SK-N-MC (cell line): ENCODE results near the gene NCF2.

ENCODE experiments used
- DNase-seq: peaks from one replicate; pipeline ENCODE4 v3.0.0-alpha.2; 2011; ENCODE audit warnings: low read depth, low spot score
- H3K27ac ChIP-seq: fragments of 200-600 bp; sonication (generic); 2 replicates; pipeline ENCODE4 v1.5.1; 2016; ENCODE audit warnings: mixed run types
- H3K36me3 ChIP-seq: fragments of 200-600 bp; sonication (generic); 2 replicates; pipeline ENCODE4 v1.6.1; 2017; ENCODE audit warnings: antibody characterized with exemption, low read length, mixed read lengths; ENCODE audit not compliant: insufficient read depth
- H3K4me3 ChIP-seq: fragments of 200-600 bp; sonication (generic); 2 replicates; pipeline ENCODE4 v1.5.1; 2016
- H3K9ac ChIP-seq: fragments of 200-600 bp; sonication (generic); 2 replicates; pipeline ENCODE4 v1.8.0; 2017; ENCODE audit warnings: mixed run types, mixed read lengths; ENCODE audit not compliant: insufficient read length
- H3K9me3 ChIP-seq: fragments of 200-600 bp; sonication (generic); 2 replicates; pipeline ENCODE4 v1.6.1; 2017; ENCODE audit warnings: low read depth, mild to moderate bottlenecking, antibody characterized with exemption, low read length, moderate library complexity, mixed read lengths
- EZH2 ChIP-seq: fragments of 200-600 bp; sonication (generic); IDR thresholded peaks from one replicate; pipeline ENCODE4 v1.6.1; 2017; ENCODE audit warnings: antibody characterized with exemption
- FOXP2 ChIP-seq: optimal IDR thresholded peaks from 2 replicates; pipeline ENCODE3; 2011; ENCODE audit warnings: mild to moderate bottlenecking, moderate library complexity; ENCODE audit not compliant: insufficient read depth; ENCODE audit errors: extremely low read length, control extremely low read depth
- POLR2AphosphoS5 ChIP-seq: IDR thresholded peaks from 2 replicates; pipeline ENCODE4 v1.6.1; 2012; ENCODE audit warnings: mild to moderate bottlenecking, low read depth, low read length, borderline replicate concordance

The NCF2 gene

DNA sequence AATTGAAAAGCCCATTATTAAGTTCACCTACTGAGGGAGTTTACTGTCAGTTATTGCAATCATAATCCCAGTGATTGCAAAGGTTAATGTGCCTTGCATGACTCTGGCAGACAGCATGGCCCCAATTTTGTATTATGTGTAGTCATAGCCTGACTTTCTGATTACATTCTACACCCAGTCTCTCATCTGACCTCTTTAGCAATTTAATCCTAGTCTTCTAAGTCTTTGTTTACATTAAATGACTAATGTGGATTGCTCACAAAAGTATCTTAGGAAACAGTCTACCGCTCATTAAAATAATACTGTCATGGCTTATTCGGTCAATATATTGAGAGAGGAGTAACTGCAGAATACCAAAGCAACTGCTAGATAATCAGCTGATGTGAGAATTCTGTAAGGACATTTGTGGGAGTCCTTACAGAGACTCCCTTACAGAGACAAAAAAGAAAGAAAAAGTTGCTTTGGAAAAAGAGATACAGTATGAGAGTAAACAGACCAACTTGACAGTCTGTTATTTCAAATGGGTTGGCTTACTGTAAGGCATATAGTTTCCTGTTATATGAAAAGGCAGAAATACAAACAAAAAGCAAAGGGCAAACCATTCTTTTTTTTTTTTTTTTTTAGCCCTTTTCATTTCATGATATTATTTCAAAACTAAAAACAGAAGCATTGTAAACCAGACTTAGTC, 75.1 kb downstream of the NCF2 start:
- Histone ChIP-seq H3K4me3 (no peak overlapping the region), H3K9ac (no peak overlapping the region), H3K36me3 (peaks cover 42% of the 10 kb centered on the region), H3K27ac (no peak overlapping the region), H3K9me3 (no peaks in the 10 kb centered on the region)
- TF ChIP-seq FOXP2 (no peak), POLR2AphosphoS5 (no peak), EZH2 (no peak)
- no peak for DNase-seq

DNA sequence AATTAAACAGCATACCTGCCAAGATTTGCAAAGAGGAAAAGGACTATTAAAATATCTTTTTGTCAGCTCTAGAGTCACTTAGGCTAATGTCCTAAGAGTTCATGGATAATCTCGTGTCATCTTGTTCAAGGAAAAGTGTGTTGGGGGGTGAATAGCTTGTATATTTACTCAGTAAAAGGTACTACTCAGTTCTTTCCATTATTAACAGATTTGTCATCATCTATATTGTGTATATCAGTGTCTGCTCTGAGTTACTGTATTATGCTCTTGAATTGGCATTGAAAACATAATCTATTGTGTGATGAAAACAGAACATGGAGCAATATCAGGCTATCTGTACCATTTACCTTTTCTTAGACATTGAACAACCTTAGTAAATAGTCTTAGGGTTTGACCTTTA, 76.0 kb downstream of the NCF2 start:
- Histone ChIP-seq H3K27ac (no peak overlapping the region), H3K9me3 (no peaks in the 10 kb centered on the region), H3K9ac (no peak overlapping the region), H3K4me3 (no peak overlapping the region), H3K36me3 (peaks cover 34% of the 10 kb centered on the region)
- no peak for TF ChIP-seq POLR2AphosphoS5
- no peak for TF ChIP-seq EZH2
- TF ChIP-seq FOXP2, result no peak
- no peak for DNase-seq

DNA sequence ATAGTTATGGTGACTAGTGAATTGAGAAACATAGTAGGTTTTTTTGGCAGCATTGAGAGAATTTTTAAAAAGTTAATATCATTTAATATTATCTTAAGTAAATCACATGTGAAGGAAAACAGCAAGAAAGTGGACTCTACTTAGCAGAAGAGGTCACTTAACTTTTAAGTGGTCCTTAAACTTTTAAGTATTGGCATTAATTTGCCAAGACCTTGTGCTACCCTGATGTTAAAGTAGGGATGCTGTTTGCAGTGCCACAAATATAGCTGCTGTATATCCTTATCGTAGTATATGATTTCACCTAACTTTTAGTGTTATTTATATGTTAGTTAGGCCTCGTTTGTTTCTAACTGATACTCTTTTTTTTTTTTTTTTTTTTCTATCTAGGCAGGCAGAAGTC, 77.8 kb downstream of the NCF2 start:
- no peak overlapping the region for H3K9ac ChIP-seq
- no peak for DNase-seq
- H3K36me3 ChIP-seq, result peaks cover 22% of the 10 kb centered on the region
- H3K9me3 ChIP-seq, result no peaks in the 10 kb centered on the region
- H3K27ac ChIP-seq, result no peak overlapping the region
- H3K4me3 ChIP-seq, result no peak overlapping the region
- TF ChIP-seq EZH2 (no peak), POLR2AphosphoS5 (no peak), FOXP2 (no peak)

DNA sequence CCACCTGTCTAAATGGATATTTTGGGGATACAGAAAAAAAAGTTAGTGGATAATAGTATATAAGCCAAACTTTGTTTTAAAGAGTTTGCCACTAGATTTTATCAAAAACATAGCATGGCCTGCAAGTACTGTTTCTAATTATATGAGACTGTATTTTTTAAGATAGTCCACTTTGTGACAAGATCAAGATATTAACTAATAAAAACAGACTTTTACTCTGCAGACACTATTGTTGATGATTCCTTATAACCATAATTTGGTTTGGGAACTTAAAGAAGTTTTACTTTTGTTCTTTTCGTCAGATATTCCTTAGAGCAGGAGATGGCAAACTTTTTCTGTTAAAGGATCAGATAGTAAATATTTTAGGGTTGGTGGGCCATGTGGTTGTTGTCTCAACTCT, 81.6 kb downstream of the NCF2 start:
- Histone ChIP-seq H3K4me3 (no peak overlapping the region), H3K9ac (no peak overlapping the region), H3K9me3 (no peaks in the 10 kb centered on the region), H3K27ac (no peak overlapping the region), H3K36me3 (no peaks in the 10 kb centered on the region)
- no peak for DNase-seq
- no peak for TF ChIP-seq POLR2AphosphoS5
- no peak for TF ChIP-seq FOXP2
- TF ChIP-seq EZH2, result no peak

DNA sequence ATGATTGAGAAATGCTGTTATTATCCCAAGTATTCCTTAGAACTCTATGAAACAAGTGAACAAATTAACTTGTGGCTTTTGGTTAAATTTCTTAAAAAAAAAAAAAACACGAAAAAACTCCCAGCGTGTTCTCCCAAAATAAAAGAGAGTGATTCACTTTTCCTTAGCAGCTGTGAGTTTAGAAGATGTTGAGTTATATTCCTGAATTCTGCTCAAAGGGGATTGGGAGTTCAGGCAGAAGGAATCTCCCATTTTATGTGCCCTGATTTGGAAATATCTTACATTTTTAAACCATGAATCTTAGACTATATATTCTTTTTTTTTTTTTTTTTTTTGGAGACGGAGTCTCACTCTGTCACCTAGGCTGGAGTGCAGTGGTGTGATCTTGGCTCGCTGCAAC, 83.7 kb downstream of the NCF2 start:
- TF ChIP-seq FOXP2, result no peak
- no peaks in the 10 kb centered on the region for H3K9me3 ChIP-seq

More for the DNA sequence above, 83.7 kb downstream of the NCF2 start:
- Histone ChIP-seq H3K36me3 (no peaks in the 10 kb centered on the region), H3K4me3 (no peak overlapping the region), H3K27ac (no peak overlapping the region), H3K9ac (no peak overlapping the region)
- DNase-seq, result no peak
